HepG2 (cell line): Measurements from ENCODE around the gene AGBL1. TPM values are rescaled to one million over a fixed set of nuclear protein-coding genes. Genes with fewer than 3 reads are reported as not detected.
A peak's percentile ranks its signal among the peaks of the same experiment; 100 is the strongest.

Source experiments
- ATAC-seq: fragments of 200-7000 bp; cut with Tn5 transposase; 3 replicates; pipeline ENCODE4 v1.9.1; 2020; ENCODE audit warnings: mild to moderate bottlenecking, moderate library complexity
- BruUV-seq: library from RNA; stranded (reverse); fragments of 400-500 nt; replicated peaks from 2 replicates; lab custom pipeline; 2021; lab: Mats Ljungman, UMichigan
- CTCF ChIA-PET: fragments of 300-600 bp; formaldehyde crosslinking; extraction: SDS; loops from one replicate; lab custom pipeline; 2021; ENCODE audit warnings: low total read pairs, inconsistent platforms, low intra/inter-chr PET ratio; lab: Yijun Ruan, JAX
- POLR2A ChIA-PET: fragments of 350-600 bp; sonication (Branson Sonifier 250); formaldehyde crosslinking; loops from one replicate; lab custom pipeline; 2020; ENCODE audit warnings: antibody characterized with exemption, inconsistent platforms; lab: Yijun Ruan, JAX
- DNase-seq: peaks from one replicate; pipeline ENCODE4 v3.0.0-alpha.2; 2015; ENCODE audit warnings: low spot score
- FAIRE-seq: peaks from 3 replicates; lab custom pipeline; 2011; peaks lifted over from hg19 to GRCh38; lab: Jason Lieb, UNC
- H2AFZ ChIP-seq: one replicate; pipeline ENCODE4 v1.6.1; 2011; ENCODE audit warnings: low read length, inconsistent platforms
- H3K27ac ChIP-seq: fragments of 300-600 bp; 3 replicates; pipeline ENCODE4 v1.8.0; 2011; ENCODE audit warnings: mixed run types, mild to moderate bottlenecking, mixed read lengths, low read length, inconsistent platforms; ENCODE audit not compliant: insufficient read depth; ENCODE audit errors: extremely low read length
- H3K27me3 ChIP-seq, 2 experiments: fragments of 200-600 bp in 1 of 2; 2 replicates in 1 of 2; 3 replicates in 1 of 2; pipeline versions ENCODE4 v1.6.0 to v1.8.0; 2011; ENCODE audit warnings: low read length in 2 of 2, mild to moderate bottlenecking in 2 of 2, moderate library complexity in 2 of 2, inconsistent platforms in 1 of 2; ENCODE audit not compliant: insufficient read depth in 2 of 2, control insufficient read depth in 1 of 2
- H3K36me3 ChIP-seq, 2 experiments: fragments of 200-600 bp in 1 of 2; replicated peaks in 1 of 2; 2 replicates in 1 of 2; 3 replicates in 1 of 2; pipeline versions ENCODE4 v1.5.1 to v1.8.0; 2011; ENCODE audit warnings: low read length in 2 of 2, inconsistent platforms in 1 of 2; ENCODE audit not compliant: insufficient read depth in 2 of 2, control insufficient read depth in 1 of 2
- H3K4me1 ChIP-seq: 2 replicates; pipeline ENCODE4 v1.5.1; 2012; ENCODE audit warnings: low read length, inconsistent platforms; ENCODE audit not compliant: insufficient read depth
- H3K4me2 ChIP-seq: 2 replicates; pipeline ENCODE4 v1.6.0; 2011; ENCODE audit warnings: low read depth, low read length, inconsistent platforms
- H3K4me3 ChIP-seq, 3 experiments: fragments of 200-600 bp in 1 of 3; sonication (generic), shearing (Covaris generic) in 1 of 3; replicated peaks in 1 of 3; 2 replicates each; pipeline ENCODE4 v1.5.1; 2011 to 2016; ENCODE audit warnings: low read length in 3 of 3, inconsistent platforms in 2 of 3, low read depth in 2 of 3, mild to moderate bottlenecking in 2 of 3, control low read depth in 1 of 3, mixed read lengths in 1 of 3; ENCODE audit not compliant: insufficient read depth in 1 of 3
- H3K79me2 ChIP-seq: one replicate; pipeline ENCODE4 v1.6.1; 2011; ENCODE audit warnings: low read length, inconsistent platforms; ENCODE audit not compliant: insufficient read depth
- H3K9ac ChIP-seq: 2 replicates; pipeline ENCODE4 v1.6.0; 2011; ENCODE audit warnings: mild to moderate bottlenecking, low read depth, low read length, inconsistent platforms; ENCODE audit not compliant: insufficient read depth
- H3K9me3 ChIP-seq: 2 replicates; pipeline ENCODE4 v1.5.1; 2012; ENCODE audit warnings: mild to moderate bottlenecking, low read length
- H4K20me1 ChIP-seq: 2 replicates; pipeline ENCODE4 v1.6.0; 2011; ENCODE audit warnings: inconsistent platforms, mild to moderate bottlenecking, low read length, moderate library complexity; ENCODE audit not compliant: insufficient read depth
- ARID4A ChIP-seq: sonication (generic); formaldehyde crosslinking; IDR thresholded peaks from 2 replicates; pipeline ENCODE4 v1.5.0; 2020; ENCODE audit warnings: mild to moderate bottlenecking, missing genetic modification reagents, borderline replicate concordance
- CEBPB ChIP-seq: IDR thresholded peaks from 2 replicates; pipeline ENCODE4 v1.6.1; 2011; ENCODE audit warnings: low read depth, low read length, improper control_type of control experiment, borderline replicate concordance
- ELF1 ChIP-seq: sonication (generic); formaldehyde crosslinking; IDR thresholded peaks from 2 replicates; pipeline ENCODE4 v1.4.0; 2020; ENCODE audit warnings: missing genetic modification reagents
- LBX2 ChIP-seq: sonication (generic); formaldehyde crosslinking; IDR thresholded peaks from 2 replicates; pipeline ENCODE4 v1.5.0; 2020; ENCODE audit warnings: missing genetic modification reagents, mild to moderate bottlenecking, borderline replicate concordance
- ZBTB7A ChIP-seq: sonication (generic); formaldehyde crosslinking; IDR thresholded peaks from 2 replicates; pipeline ENCODE4 v1.8.0; 2022; ENCODE audit warnings: mild to moderate bottlenecking, missing genetic modification reagents
- ZNF678 ChIP-seq: sonication (generic); formaldehyde crosslinking; IDR thresholded peaks from 2 replicates; pipeline ENCODE4 v1.4.0; 2020; ENCODE audit warnings: mild to moderate bottlenecking, missing genetic modification reagents
- ZNF792 ChIP-seq: IDR thresholded peaks from 2 replicates; pipeline ENCODE4 v1.6.1; 2016
- ZSCAN29 ChIP-seq: sonication (generic); formaldehyde crosslinking; conservative IDR thresholded peaks from 2 replicates; pipeline ENCODE4 v1.4.0; 2020; ENCODE audit warnings: mild to moderate bottlenecking, missing genetic modification reagents
- WGBS: methylation state at CpG from one replicate; pipeline ENCODE4 v1.1.6; 2017; ENCODE audit warnings: low lambda C conversion rate; 5-methylcytosine and 5-hydroxymethylcytosine counted together
- in situ Hi-C: cut with HindIII; loops from 2 replicates; pipeline ENCODE4 v1.10.0; 2017; ENCODE audit warnings: low pct_unique_long_range_greater_than_20kb; ENCODE audit not compliant: extremely low pct_ligation_motif_present
- intact Hi-C: fragments of 100-400 bp; cut with micrococcal nuclease; formaldehyde crosslinking; loops from one replicate; pipeline ENCODE4 v1.10.0; 2022; ENCODE audit not compliant: unreplicated experiment
- polyA plus RNA-seq, 8 experiments: library from polyadenylated mRNA; depleted of rRNA in 3 of 8; stranded (reverse) in 7 of 8; unstranded in 1 of 8; fragments of >200 nt; fragmentation: Illumina TruSeq in 4 of 8; extraction: Trizol in 4 of 8; gene quantifications; 2 replicates each; pipeline versions ENCODE4 v1.2.1 to v1.2.3, GENCODE V29; 2011 to 2016; ENCODE audit warnings: low read depth in 4 of 8, missing spikeins in 1 of 8, mixed read lengths in 1 of 8; ENCODE audit not compliant: insufficient read depth in 1 of 8
- total RNA-seq, 5 experiments: library from RNA; depleted of rRNA; stranded (reverse); fragments of >200 nt; fragmentation: Illumina TruSeq; extraction: Trizol; gene quantifications; 2 replicates each; pipeline ENCODE4 v1.2.3, GENCODE V29; 2016; ENCODE audit warnings: low read depth in 1 of 5

AGBL1 gene
- total and polyA plus RNA-seq, 2 of the 13 experiments (the other 11 are each of a cell fraction or from before 2014, with no cell fraction given): 0.01 TPM; not detected in 1

GRCh38 chr15:86061581-86061980 lies 18.1 kb upstream of the AGBL1 start:
- no peak overlapping the region for H3K9ac ChIP-seq
- H3K79me2 ChIP-seq: no peaks in the 10 kb centered on the region
- H3K4me2 ChIP-seq: no peak overlapping the region
- no peaks in the 10 kb centered on the region for H3K9me3 ChIP-seq
- in situ Hi-C loops: no loop called here
- no peak for ATAC-seq
- no peaks in the 10 kb centered on the region for H3K36me3 ChIP-seq
- H2AFZ ChIP-seq: no peak overlapping the region
- ChIA-PET CTCF (no interaction called here), POLR2A (no interaction called here)
- DNase-seq: no peak
- no peak overlapping the region for H3K4me3 ChIP-seq
- H3K27ac ChIP-seq: no peak overlapping the region
- no peaks in the 10 kb centered on the region for H3K4me1 ChIP-seq
- BruUV-seq: no TSS peak
- no peaks in the 10 kb centered on the region for H4K20me1 ChIP-seq
- 69% methylated on average over 10 of the region's 12 CpGs for WGBS
- intact Hi-C loops: no loop called here
- TF ChIP-seq ARID4A (CRISPR knock-in tag) (no peak), CEBPB (0 out of 2 replicates have a peak, but pooled peaks have one; percentile 24)
- TF ChIP-seq, all 625 proteins: peak for 1
- FAIRE-seq: no peak
- H3K27me3 ChIP-seq: no peaks in the 10 kb centered on the region; a peak in 1 of 5 replicates

- H3K27me3 ChIP-seq: no peaks in the 10 kb centered on the region; a peak in 1 of 5 replicates
- ChIA-PET CTCF (no interaction called here), POLR2A (no interaction called here)
- no peaks in the 10 kb centered on the region for H3K36me3 ChIP-seq
- no peak overlapping the region for H3K4me3 ChIP-seq
- no peak overlapping the region for H3K27ac ChIP-seq
- no peak for FAIRE-seq
- DNase-seq: no peak
- intact Hi-C loops: no loop called here
- H2AFZ ChIP-seq: no peak overlapping the region
- H3K9ac ChIP-seq: no peak overlapping the region
- no peaks in the 10 kb centered on the region for H4K20me1 ChIP-seq
- H3K4me2 ChIP-seq: no peak overlapping the region
- no peaks in the 10 kb centered on the region for H3K79me2 ChIP-seq
- in situ Hi-C loops: no loop called here
- no TSS peak for BruUV-seq
- no peaks in the 10 kb centered on the region for H3K4me1 ChIP-seq
- 25% methylated on average over 10 of the region's 10 CpGs for WGBS
- no peaks in the 10 kb centered on the region for H3K9me3 ChIP-seq
- no peak for ATAC-seq
- TF ChIP-seq ZNF678 (no peak), LBX2 (CRISPR knock-in tag) (no peak), ELF1 (no peak), ZBTB7A (no peak), ZSCAN29 (CRISPR knock-in tag) (no peak), ZNF792 (CRISPR knock-in tag) (no peak)
These were observed 16.9 kb upstream of the AGBL1 start for GRCh38 chr15:86062646-86063243.
